Mucosa of stomach (tissue), 1 donor: ENCODE data around the gene SGTA.

ENCODE experiments used
- H3K27me3 ChIP-seq: one replicate; pipeline ENCODE4 v1.7.0; 2013; ENCODE audit warnings: mild to moderate bottlenecking, low read length; ENCODE audit not compliant: control insufficient read depth, insufficient read depth
- H3K36me3 ChIP-seq: one replicate; pipeline ENCODE4 v1.7.0; 2013; ENCODE audit warnings: low read length; ENCODE audit not compliant: control insufficient read depth, insufficient read depth
- H3K4me1 ChIP-seq: one replicate; pipeline ENCODE4 v1.7.0; 2013; ENCODE audit warnings: mild to moderate bottlenecking, low read length; ENCODE audit not compliant: control insufficient read depth, insufficient read depth
- H3K4me3 ChIP-seq: one replicate; pipeline ENCODE4 v1.7.0; 2013; ENCODE audit warnings: low read length
- H3K9ac ChIP-seq: one replicate; pipeline ENCODE4 v1.7.0; 2013; ENCODE audit warnings: mild to moderate bottlenecking, low read length, moderate library complexity
- H3K9me3 ChIP-seq: one replicate; pipeline ENCODE4 v1.7.0; 2013; ENCODE audit warnings: mild to moderate bottlenecking, low read length, moderate library complexity; ENCODE audit not compliant: control insufficient read depth
- donor health status: Pancreatic carcinoma.

SGTA gene

GRCh38 chr19:2771786-2772674, 11.0 kb downstream of the SGTA start:
- Histone ChIP-seq H3K4me3 (no peak overlapping the region), H3K4me1 (peaks cover 5% of the 10 kb centered on the region)

GRCh38 chr19:2770055-2771013, 12.7 kb downstream of the SGTA start:
- Histone ChIP-seq H3K27me3 (no peaks in the 10 kb centered on the region), H3K4me1 (peaks cover 5% of the 10 kb centered on the region), H3K36me3 (no peaks in the 10 kb centered on the region), H3K4me3 (no peak overlapping the region), H3K9ac (no peak overlapping the region), H3K9me3 (no peaks in the 10 kb centered on the region)

More at GRCh38 chr19:2771786-2772674, 11.0 kb downstream of the SGTA start:
- Histone ChIP-seq H3K36me3 (no peaks in the 10 kb centered on the region), H3K27me3 (no peaks in the 10 kb centered on the region), H3K9me3 (no peaks in the 10 kb centered on the region), H3K9ac (no peak overlapping the region)

GRCh38 chr19:2769218-2769617, 13.9 kb downstream of the SGTA start:
- Histone ChIP-seq H3K36me3 (no peaks in the 10 kb centered on the region), H3K9me3 (no peaks in the 10 kb centered on the region), H3K4me3 (no peak overlapping the region), H3K4me1 (peaks cover 5% of the 10 kb centered on the region), H3K27me3 (no peaks in the 10 kb centered on the region), H3K9ac (no peak overlapping the region)

- H3K4me3 ChIP-seq: no peak overlapping the region
- no peaks in the 10 kb centered on the region for H3K27me3 ChIP-seq
- H3K4me1 ChIP-seq: peaks cover 5% of the 10 kb centered on the region
- H3K9me3 ChIP-seq: no peaks in the 10 kb centered on the region
- no peak overlapping the region for H3K9ac ChIP-seq
- no peaks in the 10 kb centered on the region for H3K36me3 ChIP-seq
These were observed 14.5 kb downstream of the SGTA start for GRCh38 chr19:2768365-2769132.

- Histone ChIP-seq H3K4me1 (peaks cover 5% of the 10 kb centered on the region), H3K36me3 (no peaks in the 10 kb centered on the region)
These were observed 15.4 kb downstream of the SGTA start for GRCh38 chr19:2767688-2768087.

GRCh38 chr19:2766594-2767372, 16.3 kb downstream of the SGTA start:
- H3K36me3 ChIP-seq: no peaks in the 10 kb centered on the region
- no peaks in the 10 kb centered on the region for H3K27me3 ChIP-seq
- H3K9ac ChIP-seq: no peak overlapping the region
- H3K4me3 ChIP-seq: no peak overlapping the region
- H3K4me1 ChIP-seq: peaks cover 5% of the 10 kb centered on the region
- no peaks in the 10 kb centered on the region for H3K9me3 ChIP-seq

More at GRCh38 chr19:2767688-2768087, 15.4 kb downstream of the SGTA start:
- no peak overlapping the region for H3K4me3 ChIP-seq
- no peak overlapping the region for H3K9ac ChIP-seq
- H3K9me3 ChIP-seq: no peaks in the 10 kb centered on the region
- no peaks in the 10 kb centered on the region for H3K27me3 ChIP-seq

- Histone ChIP-seq H3K9me3 (no peaks in the 10 kb centered on the region), H3K4me1 (peaks cover 5% of the 10 kb centered on the region), H3K4me3 (no peak overlapping the region), H3K9ac (no peak overlapping the region), H3K36me3 (no peaks in the 10 kb centered on the region), H3K27me3 (no peaks in the 10 kb centered on the region)
These were observed 17.7 kb downstream of the SGTA start for GRCh38 chr19:2765376-2765775.

GRCh38 chr19:2764945-2765344, 18.1 kb downstream of the SGTA start:
- H3K9ac ChIP-seq: no peak overlapping the region
- H3K4me3 ChIP-seq: no peak overlapping the region
- H3K9me3 ChIP-seq: no peaks in the 10 kb centered on the region
- H3K4me1 ChIP-seq: peaks cover 5% of the 10 kb centered on the region
- no peaks in the 10 kb centered on the region for H3K36me3 ChIP-seq
- H3K27me3 ChIP-seq: no peaks in the 10 kb centered on the region

GRCh38 chr19:2763687-2764086, 19.4 kb downstream of the SGTA start:
- Histone ChIP-seq H3K27me3 (no peaks in the 10 kb centered on the region), H3K4me3 (no peak overlapping the region), H3K36me3 (no peaks in the 10 kb centered on the region), H3K4me1 (no peaks in the 10 kb centered on the region), H3K9ac (no peak overlapping the region), H3K9me3 (no peaks in the 10 kb centered on the region)

GRCh38 chr19:2762783-2763496, 20.1 kb downstream of the SGTA start:
- H3K9me3 ChIP-seq: no peaks in the 10 kb centered on the region
- H3K4me1 ChIP-seq: no peaks in the 10 kb centered on the region
- H3K9ac ChIP-seq: no peak overlapping the region
- H3K4me3 ChIP-seq: no peak overlapping the region
- H3K27me3 ChIP-seq: no peaks in the 10 kb centered on the region
- no peaks in the 10 kb centered on the region for H3K36me3 ChIP-seq
